HCEC 1CT (cell line): Measurements from ENCODE around the gene HOMER2.
A peak's percentile ranks its signal among the peaks of the same experiment; 100 is the strongest.
"Not testable (repeated sequence)": the region's sequence is repeated elsewhere in the genome, so short reads cannot be mapped to it uniquely, and the experiment has no call there.

Source experiments
- DNase-seq: peaks from one replicate; pipeline ENCODE4 v3.0.0-alpha.2; 2017

The HOMER2 gene

DNA sequence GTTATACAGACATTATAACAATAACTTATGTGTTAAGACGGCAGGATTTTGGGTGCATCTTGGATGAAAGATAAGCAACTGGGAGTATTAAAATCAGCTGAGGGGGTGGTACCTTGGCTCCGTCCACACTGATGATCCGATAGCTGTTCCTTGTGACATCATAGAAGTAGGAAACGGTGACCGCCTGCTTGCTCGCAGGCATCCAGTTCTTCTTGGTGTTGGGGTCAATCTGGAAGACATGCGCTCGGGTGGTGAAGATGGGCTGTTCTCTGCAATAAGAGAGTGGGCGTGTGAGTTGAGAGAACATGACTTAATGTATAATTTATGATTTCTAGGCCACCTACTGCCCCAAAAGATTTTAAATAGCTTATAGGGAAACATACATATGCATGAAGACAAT lies 59.9 kb downstream of the HOMER2 start:
- DNase-seq: no peak

DNA sequence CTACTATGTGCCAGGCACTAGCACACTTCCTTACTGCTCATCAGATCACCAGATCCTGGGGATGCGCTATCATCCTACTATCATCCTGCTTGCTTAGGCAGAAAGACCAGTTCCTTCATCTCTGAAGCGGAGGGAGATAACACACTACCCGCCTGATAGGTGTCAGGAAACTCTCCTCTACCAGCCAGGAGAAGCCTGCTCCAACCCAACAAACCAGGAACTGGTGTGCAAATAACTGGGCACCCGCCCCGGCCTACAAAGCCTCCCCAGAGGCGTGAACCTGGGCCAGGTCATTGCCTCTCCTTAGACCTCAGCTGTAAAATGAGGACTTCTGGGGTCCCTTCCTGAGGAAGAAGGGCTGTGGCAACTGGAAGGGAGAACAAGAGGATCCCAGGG lies 61.5 kb downstream of the HOMER2 start:
- DNase-seq: no peak

DNA sequence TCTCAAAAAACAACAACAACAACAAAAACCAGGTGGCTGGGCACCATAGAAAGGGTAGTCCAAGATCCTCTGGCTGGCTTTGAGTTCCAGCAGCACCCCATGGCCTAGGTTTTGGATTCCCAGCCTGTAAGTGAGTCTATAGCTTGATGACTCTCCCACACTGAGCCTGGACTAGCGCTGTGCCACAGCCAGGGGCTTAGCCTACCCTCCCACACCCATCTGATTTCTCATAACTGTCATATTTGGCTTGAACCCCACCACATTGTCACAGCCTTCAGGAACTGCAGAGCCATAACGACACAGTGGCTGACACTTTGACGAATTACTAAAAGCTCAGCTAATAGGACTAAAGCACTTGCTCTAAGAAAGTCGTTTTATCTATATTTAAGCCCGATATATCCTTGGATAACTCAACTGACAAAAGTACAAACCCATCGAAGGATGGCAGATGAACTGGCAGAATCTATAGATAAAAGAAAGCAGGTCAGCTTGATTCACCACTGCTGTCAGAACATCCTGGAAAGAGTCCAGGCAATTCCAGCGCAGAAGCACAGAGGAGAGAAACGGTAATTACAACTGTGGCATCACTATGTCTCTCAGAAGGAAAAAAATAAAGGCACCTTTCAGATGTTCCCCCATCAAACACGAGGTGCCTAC lies 62.1 kb downstream of the HOMER2 start:
- no peak for DNase-seq

DNA sequence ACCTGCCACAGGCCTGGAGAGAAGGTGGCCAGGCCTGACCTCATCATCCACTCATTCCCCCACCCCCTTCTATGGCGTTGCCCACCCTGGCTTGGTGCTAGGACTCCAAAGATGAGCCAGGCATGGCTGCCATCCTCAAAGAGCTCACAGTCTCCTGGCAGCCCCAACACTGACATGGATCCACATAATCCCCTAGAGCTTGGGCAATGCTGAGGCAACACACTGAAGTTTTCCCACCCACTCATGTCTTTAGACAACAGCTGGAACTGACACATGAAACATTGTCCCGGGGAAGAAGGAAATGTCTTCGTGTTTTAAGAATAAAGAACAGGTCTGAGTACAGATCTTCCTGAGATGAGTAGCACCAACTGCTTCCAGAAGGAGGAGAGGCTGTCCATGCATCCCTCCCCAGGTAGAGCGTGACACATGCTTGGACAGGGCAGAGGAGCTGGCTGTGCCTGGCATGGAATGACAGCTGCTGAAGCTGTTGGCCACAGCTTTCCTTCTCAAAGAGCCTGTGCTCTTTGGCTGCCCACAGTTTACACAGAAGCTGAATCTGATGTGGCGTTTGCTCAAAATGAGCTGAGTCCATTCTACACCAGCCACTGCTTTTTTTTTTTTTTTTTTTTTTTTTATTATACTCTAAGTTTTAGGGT lies 70.1 kb downstream of the HOMER2 start:
- no peak for DNase-seq

DNA sequence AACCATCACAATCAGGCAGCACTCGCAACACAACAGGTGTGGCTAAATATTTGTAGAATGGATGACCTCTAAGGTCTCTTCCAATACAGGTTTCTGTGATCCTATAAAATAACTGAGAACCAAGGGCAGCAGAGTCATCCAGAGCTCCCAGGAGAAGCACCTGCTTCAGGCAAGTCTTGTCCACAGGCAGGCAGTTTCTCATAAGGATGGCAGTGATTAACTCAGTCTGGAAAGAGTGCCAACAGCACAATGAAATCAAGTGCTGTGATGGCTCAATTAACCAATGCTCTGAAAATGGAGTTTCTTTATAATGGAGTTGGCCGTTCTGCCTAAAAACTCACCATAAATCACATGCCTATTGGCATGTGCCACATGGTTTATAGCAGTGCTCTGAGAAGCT lies 70.8 kb downstream of the HOMER2 start:
- DNase-seq: no peak

DNA sequence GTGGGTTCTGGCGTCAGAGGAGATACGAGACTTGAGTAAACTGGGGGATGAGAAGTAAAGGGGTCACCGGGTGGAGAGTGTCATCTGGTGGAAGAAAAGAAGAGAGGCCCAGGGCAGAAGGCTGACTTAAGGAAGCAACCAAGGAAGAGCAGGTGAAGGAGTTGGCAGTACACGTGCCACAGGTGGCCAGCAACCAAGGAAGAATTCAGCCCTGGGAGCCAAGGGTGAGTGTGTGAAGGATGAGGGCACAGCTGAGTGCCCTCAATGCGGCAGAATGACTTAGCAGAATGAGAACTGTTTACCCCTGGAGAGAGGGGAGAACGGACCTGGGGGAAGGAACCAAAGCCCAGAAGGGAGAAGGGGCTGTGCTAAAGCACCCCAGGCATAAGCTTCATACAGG lies 71.8 kb downstream of the HOMER2 start:
- no peak for DNase-seq

DNA sequence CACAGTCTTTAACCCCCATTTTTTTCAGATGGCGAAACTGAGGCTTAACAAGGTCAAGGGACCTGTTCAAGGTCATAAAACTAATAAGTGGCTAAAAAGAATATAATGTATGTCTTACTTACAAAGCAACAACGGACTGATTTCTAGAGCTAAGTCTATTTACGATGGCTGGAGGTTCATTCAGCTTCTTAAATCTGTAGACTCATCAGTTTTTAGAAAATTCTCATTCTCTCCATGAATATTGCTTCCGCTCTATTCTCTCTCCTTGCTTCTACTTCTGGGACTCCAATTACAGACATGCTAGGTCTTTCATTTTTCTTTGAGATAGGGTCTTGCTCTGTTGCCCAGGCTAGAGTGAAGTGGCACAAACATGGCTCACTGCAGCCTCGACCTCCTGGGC lies 74.2 kb downstream of the HOMER2 start:
- no peak for DNase-seq

DNA sequence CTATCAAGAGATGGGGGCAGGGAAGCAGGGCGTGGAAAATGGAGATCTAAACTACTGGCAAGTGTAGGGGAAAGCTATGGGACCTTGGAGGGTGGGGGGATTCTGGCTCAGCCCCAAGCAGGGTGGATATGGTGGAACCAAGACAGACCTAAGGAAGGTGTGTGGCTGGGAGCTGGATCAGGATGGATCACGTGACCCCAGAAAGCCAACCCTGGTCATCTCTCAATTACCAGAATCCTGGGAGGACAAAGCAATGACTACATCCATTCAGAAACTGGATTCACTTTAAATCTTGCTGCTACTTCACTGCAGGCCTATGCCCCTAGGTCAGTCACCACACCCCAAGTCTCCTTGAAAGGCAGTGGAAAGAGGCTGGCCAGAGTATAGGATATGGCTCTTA lies 74.7 kb downstream of the HOMER2 start:
- no peak for DNase-seq

DNA sequence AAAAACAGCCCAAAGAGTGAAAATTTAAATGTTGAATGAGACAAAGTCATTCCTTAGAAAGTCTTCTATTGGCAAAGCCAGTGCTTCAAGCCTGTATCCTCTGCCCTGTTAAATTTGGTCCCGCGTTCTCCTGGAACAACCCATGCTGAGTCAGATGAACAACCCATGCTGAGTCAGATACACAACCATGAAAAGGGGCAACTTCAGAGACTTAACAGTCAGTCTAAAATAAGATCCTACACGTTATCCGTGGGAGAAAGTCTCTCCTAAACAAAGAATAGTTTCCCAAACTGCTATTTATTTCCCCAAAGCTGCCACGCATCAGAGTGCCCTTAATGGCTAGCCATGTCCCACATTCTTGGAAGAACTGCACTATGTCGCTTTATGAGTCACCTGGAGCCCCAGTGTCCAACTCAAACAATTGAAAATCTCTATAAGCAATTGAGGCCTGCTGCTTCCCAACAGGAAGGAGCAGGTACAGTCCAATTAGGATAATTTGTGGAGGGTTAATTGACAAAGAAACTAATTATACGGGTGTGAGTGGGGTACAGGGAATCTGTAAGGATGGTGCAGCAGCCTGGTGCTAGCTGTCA lies 77.0 kb downstream of the HOMER2 start:
- peak; percentile 74 for DNase-seq

DNA sequence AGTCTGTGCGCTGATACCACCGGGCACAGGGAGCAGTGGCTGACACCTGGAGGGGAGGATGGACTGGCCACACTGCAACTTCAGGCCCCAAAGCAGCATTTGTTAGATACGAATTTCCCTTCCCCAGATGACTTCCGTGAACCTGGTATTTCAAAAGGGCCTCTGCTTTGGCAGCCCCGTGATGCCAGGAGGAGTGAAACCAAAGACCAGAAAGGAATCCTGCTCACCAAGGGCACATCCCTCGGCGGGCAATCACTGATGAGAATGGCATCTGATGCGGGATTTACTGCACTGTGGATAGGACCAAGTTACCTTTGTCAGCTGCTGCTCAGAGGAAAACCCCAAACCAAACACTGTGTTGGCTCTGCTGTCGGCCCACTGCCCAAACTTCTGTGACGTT lies 77.6 kb downstream of the HOMER2 start:
- DNase-seq: no peak

DNA sequence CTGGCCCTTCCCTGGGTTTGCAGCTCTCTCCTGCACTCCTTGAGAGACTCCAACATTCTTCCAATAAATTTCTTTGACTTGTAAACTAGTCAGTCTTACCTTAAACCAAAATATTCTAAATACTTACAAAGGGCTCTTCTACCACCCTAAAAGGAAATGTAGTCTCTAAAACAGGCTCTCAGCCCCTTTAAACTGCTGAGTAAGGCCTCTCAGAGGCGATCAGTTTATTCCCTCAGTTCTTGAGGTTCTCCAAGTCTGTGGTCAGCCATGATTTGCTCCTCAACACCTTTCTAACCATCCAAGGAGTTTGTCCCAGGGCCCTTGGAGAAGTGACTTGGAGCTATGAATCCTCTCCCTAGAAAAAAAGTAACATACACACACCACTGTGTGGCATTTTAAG lies 78.3 kb downstream of the HOMER2 start:
- DNase-seq: no peak

DNA sequence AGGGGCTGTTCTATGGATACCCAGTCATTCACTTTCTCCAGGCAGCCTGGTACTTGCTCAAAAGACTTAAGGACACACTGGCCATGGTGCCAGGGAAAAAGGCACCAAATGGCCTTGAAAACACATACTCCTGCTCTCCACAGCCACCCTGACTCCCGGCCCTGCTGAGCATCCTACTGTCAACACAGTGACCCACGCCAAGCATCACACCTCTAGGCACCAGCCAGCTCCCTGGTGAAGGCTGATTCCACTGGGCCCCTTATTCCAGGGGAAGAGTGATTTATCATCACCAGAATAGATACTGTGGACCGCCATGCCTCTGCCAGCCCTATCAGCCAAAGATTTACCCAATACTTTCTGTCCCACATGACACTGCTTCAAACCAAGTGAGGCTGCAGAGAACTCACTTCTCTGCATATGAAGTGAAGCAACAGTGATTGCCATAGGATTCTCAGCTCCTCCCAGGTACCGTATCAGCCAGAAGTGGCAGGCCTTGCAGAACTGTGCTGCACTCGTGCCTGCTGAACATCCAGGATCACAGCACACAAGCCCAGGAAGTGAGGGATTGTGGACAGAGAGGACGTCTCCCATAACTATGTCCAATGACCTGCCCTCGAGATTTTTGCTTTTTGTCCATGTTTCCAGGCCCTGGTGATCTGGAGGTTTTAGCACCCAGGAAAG lies 79.4 kb downstream of the HOMER2 start:
- no peak for DNase-seq

DNA sequence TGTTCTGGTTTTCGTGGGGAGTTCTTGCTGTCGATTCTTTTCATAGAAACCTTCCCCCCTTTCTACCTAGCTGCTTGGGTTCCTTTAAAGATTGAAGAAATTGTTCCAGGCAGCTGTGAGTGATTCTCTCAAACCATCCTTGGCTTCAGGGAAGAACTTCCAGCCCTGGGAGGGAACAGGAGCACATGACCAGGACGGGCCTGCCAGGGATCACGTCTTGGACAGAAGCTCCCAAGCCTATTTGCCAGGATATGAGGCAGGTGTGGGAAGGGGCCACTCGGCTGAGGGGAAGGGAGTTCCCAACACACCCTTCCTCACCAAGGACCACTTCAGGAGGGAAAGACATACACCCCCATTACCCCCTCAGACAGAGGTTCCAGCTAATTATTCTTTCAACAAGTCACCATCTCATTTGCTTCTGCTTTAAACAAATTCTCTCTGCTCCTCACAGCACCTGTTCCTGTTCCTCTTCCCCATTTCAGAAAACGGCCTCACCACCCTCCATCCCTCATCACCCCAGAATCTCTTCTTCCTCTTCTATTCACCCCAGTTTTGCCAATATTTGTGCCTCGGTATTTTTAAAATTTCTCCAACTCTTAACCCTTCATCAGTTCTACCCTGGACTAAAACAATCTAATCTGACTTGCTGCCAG lies 80.6 kb downstream of the HOMER2 start:
- no peak for DNase-seq

DNA sequence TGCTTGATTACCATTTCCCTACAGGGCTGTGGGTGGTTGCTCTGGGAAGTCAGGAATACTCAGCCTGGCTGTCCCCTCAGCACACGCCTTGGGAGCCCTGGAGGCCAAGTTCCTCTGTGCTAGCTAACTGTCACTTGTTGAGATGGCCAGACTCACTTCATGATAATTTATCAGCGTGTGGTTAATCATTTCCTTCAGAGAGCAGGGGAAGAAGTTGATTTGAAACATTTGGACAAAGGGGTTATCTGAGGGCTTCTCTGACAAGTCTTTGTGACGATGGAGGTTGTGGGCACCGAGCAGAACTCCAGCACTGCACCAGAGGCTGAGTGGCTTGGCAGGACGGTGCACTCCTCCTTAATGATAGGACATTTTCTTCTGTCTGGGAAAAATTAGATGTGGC lies 81.2 kb downstream of the HOMER2 start:
- no peak for DNase-seq

DNA sequence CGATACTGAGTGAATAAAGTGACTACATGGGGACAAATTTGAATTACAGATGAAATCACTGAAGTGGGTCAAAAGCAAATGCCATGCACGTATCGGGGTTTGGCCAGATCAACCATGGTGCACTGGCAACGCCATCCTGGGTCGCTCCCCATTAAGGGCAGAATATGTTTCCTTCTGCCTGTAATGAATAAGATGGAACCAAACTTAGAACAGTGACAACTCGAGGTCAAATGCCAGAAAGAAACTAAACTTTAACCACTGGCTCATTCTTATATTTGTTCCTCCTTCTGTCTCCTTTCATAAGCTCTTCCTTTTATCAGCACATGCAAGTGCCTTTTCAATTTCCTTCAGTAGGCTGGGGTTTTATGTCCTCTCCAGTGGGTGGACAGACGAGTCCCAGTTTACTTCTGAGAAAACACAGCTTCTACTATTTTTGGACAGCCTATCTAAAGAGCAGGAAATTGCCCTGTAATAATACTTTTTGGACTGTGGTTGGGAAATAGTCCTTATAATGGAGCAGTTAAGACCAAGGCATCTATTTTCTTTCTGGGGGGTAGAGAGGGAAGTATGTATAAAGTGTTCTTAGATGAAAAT lies 81.7 kb downstream of the HOMER2 start:
- no peak for DNase-seq

DNA sequence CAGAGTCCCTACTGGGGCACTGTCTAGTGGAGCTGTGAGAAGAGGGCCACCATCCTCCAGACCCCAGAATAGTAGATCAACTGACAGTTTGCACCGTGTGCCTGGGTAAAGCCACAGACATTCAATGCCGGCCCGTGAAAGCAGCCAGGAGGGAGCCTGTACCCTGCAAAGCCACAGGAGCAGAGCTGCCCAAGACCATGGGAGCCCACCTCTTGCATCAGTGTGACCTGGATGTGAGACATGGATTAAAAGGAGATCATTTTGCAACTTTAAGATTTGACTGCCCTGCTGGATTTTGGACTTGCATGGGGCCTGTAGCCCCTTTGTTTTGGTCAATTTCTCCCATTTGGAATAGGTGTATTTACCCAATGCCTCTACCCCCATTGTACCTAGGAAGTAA lies 86.5 kb downstream of the HOMER2 start:
- not testable (repeated sequence) for DNase-seq

DNA sequence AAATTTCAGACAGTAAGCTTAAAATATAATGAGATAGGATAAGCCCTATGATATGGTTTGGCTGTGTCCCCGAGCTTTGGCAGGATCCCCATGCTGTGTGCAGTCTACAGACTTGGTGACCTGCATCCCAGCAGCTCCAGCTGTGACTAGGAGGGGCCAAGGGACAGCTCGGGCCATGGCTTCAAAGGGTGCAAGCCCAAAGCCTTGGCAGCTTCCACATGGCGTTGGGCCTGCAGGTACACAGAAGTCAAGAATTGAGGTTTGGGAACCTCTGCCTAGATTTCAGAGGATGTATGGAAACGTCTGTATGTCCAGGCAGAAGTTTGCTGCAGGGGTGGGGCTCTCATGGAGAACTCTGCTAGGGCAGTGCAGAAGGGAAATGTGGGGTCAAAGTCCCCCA lies 86.9 kb downstream of the HOMER2 start:
- DNase-seq: not testable (repeated sequence)

DNA sequence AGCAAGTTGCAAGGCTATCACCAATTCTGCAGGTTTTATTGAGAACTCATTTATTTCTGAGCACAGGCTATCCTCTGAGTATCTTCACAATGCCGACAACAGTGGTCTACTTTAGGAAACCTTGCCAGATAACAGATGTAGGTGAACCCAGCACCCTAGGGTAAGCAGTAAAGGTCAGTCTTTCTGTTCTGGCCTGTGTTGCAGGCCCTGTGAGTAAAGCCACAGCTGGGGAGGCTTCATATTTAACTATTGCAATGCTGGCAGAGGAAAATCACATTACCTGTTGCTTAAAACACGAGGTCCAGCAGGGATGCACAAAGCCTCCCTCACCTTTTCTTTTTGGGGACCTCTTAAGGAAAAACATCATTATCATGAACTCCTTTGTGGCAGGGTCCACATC lies 87.6 kb downstream of the HOMER2 start:
- no peak for DNase-seq

DNA sequence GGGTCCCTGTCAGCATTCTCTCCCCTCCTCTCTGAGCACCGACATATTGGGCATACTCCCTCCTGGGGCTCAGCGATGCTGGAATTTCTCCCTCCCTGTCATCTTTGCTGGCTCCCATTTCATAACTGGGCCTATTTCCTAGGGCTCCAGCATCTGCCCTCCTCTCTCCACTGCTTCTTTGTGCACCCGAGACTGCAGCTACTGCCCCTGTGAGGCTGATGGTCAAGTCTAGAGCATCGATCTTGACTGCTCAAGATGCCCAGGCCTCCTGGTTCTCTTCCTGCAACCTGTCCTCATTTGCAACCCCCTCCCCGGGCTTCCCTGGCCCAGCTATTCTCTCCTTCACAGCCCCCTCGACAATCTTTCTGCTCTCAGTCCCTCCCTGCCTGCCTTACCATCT lies 89.6 kb downstream of the HOMER2 start:
- DNase-seq: no peak

DNA sequence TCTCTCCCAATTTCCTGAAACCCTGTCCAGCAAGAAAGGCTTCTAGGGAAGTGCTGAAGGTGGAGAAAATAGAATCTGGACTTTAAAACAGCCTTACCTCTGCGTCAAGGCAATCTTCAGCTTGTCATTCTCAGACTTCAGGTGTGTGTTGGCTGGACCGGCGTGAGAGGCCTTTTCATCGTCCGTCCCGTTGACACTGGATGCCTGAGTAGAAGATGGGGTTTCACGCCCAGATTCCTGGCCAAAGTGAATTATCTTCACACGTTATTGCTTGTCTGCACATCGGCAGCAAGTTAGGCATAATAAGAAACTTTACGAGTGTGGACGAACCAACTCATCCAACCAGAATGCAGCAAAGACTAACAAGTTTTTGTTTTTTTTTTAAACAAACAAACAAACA lies 93.6 kb downstream of the HOMER2 start:
- no peak for DNase-seq

DNA sequence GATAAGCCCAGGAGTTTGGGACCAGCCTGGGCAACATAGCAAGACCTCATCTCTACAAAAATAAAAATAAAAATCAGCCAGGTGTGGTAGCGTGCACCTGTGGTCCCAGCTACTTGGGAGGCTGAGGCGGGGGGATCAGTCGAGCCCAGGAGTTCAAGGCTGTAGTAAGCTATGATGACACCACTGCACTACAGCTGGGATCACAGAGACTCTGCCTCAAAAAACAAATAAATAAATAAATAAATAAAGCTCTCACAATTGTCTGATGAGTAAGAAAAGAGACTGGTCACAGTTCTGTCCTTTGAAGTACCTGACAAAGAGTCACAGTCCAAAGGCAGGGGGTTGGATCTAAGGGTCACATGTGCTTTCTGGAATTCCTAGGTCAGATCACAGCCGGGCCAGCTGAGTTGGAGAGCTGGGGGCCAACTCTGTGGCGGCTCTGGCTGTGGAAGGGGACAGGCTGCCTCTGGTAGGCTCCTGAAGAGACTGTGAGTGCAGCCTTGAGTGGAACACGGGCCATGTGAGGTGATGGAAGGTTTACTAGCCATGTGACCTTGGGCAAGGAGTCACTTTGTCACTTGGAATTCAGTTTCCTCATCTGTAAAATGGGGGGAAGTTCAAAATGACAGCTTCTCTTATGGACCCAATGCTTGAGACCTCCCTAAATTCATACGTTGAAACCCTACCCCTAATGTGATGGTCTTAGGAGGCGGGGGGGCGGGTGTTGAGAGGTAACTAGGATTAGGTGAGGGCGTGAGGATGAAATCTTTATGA lies 95.9 kb downstream of the HOMER2 start:
- no peak for DNase-seq
